ENCODE results near the gene RDX.
"Not testable (repeated sequence)": the region's sequence is repeated elsewhere in the genome, so short reads cannot be mapped to it uniquely, and the experiment has no call there.

RDX gene

DNA sequence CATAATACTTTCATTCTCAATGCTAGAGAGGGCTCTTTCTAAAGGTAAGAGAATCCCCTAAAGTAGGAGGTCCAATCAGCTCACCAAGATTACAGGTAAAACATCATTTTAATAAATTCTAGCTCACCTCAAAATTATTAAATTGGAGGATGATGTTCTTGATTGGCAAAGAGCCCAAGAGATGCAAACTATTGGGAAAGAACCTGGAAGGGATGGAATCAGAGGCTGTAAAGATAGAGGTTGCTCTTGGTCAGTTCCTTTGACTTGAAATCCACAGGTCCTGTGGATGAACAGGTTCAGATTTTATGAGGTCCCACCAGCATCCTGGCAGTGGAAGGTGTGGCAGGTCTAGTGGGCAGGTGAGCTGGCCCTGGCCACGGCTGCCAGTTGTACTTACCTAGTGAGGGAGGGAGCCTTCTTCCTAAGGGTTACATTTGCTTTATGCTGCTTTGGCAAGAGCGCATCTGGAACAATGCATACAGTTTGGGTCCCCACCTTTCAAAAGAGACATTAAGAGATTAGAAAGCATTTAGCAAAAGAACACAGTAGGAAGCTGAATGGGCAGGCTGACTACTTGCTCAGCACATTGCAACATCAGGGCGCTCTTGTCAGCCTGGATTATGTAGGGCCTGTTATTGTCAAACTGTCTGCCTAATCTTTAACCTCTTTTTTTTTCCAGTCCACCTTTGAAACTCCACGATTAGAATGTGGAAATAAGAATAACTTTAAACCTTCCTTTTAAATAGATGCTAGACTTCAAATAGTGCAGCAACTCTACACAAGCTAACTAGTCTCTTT, 97.0 kb downstream of the RDX start:
- no peak for DNase-seq

DNA sequence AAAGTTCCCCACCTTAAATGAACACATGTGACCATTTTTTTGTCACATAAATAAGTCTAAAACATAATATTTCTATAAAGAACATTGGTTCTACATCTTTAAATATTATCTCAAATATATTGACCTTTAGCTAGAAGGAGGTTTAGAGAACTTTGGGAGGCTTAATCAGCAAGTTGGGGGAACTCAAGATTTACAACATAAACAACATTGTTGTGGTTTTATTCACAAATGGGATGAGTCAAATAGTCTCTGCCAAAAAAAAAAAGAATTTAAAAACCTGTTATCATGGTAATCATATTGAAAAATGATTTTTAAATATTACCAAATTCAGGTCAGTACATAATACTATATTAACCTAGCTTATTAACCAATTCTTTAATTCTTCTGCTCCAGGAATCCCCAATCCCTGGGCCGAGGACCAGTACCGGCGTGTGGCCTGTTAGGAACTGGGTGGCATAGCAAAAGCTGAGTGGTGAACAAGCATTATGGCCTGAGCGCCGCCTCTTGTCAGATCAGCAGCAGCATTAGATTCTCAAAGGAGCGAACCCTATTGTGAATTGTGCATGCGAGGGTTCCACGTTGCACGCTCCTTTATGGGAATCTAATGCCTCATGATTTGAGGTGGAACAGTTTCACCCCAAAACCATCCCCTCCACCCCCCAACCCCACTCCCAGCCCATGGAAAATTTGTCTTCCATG, 98.2 kb downstream of the RDX start:
- DNase-seq: no peak

DNA sequence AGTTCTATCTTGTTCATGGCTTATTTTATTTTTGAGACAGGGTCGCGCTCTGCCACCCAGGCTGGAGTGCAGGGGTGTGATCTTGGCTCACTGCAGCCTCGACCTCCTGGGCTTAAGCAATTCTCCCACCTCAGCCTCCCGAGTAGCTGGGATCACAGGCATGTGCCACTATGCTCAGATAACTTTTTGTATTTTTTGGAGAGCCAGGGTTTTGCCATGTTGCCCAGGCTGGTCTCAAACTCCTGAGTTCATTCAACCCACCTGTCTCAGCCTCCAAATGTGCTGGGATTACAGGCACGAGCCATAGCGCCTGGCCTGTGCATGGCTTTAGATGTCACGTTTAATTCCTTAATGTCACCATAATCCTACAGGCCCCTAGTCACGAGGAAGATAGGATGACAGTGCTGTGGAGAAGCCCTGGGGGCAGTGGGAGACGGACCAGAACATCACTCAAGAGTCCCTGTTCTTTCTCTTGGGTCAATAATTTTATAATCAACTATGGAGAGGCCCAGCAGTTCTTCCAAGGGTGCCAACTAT, 99.5 kb downstream of the RDX start:
- DNase-seq: no peak

DNA sequence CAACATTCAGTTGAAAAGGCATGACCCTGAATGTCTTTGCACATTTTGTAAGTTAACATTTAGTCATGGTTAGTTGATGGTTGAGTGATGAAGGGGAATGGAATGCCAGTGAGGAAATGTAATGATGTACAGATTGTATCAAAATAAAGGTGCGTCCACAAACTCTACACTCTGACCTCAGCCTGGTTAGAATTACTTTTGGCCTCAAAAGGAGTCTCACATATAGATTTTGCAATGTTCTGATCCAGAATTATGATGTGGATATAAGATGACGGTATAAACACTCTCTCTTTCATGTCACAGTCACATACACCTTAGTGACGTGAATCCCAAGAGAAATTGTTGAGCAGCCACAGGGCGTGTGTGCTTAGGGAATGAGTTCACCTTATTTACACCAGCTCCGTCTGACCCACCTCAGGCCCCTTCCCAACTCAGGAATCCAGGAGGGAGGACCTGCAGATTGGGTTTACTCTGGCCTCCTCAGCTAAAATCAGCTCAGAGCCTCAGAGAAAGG, 100.1 kb downstream of the RDX start:
- no peak for DNase-seq

DNA sequence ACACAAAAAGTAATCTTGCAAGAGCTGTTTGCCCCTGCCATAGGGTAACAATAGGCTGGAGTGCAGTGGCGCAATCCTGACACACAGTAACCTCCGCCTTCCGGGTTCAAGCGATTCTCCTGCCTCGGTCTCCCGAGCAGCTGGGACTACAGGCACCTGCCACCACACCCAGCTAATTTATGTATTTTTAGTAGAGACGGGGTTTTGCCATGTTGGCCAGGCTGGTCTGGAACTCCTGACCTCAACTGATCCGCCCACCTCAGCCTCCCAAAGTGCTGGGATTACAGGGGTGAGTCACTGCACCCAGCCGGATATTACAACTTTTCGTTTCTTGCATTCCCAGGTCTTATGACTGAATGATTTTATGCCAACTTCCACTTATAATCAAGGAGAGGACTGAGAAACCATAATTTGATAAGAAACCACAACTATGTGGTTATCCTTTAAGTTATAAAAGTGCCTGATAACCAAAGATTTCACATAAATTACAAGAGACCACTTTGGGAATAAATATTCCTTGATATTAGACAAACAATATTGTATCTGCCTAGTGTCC, 102.1 kb downstream of the RDX start:
- not testable (repeated sequence) for DNase-seq

DNA sequence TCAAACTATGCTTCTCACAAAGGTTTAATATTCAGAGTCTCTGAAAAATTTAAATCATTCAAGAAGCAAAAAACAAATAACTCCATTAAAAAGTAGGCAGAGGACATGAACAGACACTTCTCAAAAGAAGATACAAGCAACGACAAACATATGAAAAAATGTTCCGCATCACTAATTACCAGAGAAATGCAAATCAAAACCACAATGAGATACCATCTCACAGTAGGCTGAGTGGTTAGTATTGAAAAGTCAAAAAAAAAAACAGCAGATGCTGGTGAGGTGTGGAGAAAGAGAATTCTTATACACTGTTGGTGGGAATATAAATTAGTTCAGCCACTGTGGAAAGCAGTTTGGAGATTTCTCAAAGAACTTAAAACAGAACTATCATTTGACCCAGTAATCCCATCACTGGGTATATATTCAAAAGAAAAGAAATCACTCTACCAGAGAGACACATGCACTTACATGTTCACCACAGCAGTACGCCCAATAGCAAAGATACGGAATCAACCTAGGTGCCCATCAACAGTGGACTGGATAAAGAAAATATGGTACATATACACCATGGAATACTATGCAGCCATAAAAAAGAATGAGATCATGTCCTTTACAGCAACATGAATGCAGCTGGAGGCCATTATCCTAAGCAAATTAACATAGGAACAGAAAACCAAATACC, 103.7 kb downstream of the RDX start:
- not testable (repeated sequence) for DNase-seq

DNA sequence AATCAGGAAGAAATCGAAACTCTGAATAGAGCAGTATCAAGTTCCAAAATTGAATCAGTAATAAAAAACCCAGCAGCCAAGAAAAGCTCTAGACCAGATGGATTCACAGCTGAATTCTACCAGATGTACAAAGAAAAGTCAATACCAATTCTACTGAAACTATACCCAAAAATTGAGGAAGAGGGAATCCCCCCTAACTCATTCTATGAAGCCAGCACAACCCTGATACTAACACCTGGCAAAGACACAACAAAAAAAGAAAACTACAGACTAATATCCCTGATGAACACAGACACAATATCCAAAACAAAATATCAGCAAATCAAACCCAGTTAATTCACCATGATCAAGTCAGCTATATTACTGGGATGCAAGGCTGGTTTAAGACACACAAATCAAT, 105.5 kb downstream of the RDX start:
- DNase-seq: no peak

DNA sequence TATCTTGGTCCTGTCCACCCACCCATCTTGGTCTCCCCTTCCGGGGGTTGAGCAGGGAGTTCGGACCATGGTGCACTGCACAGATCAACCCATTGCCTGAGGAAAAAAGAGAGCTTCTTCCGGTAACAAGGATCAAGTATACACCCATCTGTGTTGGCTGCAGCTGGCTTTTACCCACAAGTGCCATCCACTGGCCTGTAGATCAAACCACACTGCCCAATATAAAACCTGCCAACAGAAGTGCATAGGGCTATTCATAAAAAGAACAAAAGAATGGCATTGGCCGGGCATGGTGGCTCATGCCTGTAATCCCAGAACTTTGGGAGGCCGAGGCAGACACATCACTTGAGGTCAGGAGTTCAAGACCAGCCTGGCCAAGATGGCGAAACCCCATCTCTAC, 108.7 kb downstream of the RDX start:
- DNase-seq: no peak

DNA sequence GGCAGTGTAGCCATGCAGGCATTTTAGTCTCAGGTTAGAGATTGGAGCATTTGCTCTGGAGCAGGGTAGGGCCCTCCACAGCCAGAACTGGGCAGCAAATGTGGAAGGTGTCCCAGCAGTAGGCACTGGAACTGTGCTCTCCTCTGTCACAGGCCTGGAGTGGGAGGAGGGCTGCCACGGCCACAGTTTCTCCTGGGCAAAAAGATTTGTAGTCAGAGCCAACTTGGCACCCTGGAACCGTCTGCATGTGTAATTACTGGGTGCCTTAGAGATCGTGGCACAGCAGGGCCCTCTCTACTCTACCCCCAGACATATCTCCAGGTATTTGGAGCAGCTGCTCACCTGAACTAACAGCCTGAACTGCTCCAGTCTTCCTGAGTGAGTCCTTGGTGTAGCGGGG, 109.5 kb downstream of the RDX start:
- DNase-seq: no peak

DNA sequence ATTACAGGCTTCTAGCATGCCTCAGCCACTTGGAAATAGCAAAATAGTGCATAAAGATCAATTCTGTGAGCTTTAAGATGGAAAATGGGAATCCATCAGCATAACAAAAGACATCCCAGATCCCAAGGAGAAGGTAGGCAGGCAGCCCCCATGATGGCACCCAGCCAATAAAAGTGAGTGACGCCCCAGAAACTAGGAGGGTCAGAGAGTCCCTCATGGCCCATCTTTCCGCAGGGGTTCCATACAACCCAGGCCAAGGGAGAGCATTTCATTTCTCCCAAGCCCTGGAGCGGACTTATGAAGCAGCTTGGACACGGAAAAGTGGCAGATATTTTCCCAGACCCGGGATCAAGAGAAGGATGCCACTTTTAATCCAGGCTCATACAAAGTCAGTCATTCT, 110.0 kb downstream of the RDX start:
- no peak for DNase-seq

DNA sequence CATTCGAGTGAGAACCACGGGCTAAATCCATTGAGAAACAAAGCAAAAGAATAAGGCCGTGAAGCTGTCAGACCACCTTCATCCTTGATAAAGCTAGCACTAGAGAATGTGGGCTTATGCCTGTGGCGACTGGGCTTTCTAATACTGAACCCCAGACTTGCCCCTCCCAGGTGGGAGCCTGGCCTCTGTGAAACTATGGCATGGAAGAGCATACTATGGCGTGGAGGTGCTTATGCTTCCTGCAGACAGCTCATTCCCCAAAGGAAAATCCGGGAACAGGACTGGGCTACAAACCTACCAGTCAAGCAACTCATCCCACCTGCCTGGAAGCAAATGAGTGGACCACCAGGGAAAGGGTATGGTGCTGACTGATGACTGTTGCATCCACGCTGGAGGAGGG, 110.8 kb downstream of the RDX start:
- DNase-seq: no peak

DNA sequence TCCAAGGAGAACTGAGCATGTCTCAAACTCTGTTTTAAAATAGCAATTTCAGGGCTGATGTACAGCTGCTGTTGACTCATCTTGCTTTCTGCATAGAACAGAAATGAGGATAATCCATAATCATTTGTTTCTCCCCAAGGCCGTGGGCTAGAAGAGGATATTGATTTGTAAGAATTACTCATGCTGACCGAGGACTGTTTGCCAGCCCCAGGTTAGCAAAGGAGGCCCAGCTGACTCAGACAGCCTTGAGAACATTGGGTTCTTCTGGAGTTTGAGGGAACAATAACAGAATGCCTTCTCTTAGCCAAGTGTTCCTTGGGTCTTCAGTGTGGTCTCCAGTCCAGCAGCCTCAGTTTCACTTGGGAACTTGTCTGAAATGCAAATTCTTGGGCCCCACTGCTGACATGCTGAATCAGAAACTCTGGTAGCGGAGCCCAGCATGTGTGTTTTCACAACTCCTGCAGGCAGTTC, 111.3 kb downstream of the RDX start:
- no peak for DNase-seq

DNA sequence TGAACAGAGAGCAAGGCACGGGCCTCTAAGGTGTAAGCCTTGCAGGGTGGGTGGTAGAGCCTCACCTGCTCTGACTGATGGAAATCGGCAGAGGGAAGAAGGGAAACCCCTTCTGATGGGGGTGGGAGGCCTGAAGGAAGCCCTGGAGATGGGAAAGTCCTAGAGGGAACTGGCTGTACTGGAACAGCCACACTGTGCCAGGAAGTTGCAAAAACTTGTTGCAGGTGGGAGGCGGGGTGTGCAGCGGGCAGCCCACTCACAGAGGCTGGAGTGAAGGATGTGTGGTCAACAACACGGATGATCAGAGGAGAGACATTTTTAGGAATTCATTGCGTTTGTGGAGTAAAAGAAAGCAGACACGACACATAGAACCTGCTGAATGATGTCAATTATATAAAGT, 112.0 kb downstream of the RDX start:
- no peak for DNase-seq

DNA sequence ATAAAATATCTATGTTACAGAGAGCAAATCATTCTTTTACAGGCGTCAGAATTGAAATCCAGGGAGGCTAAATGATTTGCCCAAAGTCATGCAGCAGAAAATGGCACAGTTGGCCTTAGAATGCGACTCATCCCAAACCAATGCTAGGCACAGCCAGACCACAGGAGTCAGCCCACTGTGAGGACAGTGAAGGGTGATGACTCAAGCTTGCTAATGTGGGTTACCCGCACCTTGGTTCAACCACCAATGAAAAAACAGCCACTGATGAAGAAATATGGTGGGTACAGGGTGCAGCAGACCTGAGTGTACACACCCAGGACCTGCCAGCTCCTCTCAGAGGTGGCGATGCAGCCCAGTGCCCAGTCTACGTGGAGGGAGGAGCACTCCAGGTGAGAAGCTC, 113.5 kb downstream of the RDX start:
- DNase-seq: no peak

DNA sequence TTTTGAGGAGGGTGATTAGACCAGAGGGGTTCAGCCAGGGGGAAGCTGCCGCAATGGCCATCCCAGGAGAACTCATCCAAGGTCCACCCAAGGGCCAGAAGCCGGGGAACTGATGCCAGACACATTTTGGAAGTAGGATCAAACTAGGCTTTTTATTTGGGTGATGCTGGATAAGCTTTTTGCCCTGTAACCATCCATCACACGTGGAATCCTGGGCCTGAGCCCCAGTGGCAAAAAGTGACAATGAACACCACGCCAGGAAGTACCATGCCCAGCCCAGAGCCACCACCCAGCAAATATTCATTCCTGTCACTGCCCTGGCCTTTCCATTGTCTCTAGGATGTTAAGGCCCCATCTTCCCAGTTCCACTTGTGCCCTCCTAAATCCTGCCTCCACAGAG, 117.3 kb downstream of the RDX start:
- DNase-seq: no peak

DNA sequence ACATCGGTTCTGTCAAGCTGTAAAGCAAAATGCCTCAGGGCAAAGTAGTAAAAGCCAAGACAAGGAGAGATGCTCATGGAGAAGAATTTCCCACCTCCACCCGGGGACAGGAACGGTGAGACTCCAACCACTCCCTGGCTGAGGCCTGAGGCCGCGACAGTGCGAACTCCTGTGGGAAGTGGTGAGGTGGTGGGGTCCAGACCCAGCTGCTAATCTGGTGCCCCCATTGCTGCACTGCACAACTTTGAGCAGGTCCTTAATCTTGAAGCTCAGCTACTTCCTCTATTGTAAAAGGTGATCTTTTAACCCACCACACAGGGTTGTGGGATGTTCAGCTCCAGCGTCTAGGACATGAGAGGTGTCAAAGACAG, 119.3 kb downstream of the RDX start:
- no peak for DNase-seq

DNA sequence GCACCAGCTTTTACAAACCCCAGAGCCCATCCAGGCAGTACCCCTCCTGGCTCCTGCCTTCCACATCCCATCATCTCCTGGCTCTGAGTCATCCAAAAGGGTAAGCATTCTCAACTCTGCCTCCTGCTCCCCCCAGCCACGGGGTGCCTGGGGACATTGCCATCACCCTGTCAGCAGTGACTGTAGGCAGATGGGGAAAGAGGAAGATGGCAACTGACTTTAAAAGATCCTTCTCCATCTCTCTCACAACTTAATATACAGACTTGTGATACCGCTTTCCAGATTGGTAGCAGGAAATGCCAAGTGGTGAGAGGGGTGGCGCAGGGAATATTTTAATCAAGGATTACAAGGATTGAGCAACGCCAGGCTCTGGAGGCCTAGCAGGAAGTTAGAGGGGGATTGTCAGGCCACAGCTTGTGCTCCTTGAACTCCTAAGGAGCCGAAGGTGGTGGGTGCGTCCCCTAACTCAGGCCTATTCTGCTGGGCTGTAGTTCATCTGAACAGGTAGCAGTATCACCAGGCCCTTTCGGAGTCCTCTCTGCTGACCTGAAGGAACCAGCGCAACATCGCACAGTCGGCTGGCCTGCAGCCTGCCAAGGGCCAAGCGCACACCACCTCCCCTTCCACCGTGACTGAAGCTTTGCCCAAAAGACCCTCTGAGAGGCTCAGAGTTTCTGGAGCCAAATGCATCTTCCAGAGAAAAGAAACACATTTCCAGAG, 119.9 kb downstream of the RDX start:
- DNase-seq: no peak

DNA sequence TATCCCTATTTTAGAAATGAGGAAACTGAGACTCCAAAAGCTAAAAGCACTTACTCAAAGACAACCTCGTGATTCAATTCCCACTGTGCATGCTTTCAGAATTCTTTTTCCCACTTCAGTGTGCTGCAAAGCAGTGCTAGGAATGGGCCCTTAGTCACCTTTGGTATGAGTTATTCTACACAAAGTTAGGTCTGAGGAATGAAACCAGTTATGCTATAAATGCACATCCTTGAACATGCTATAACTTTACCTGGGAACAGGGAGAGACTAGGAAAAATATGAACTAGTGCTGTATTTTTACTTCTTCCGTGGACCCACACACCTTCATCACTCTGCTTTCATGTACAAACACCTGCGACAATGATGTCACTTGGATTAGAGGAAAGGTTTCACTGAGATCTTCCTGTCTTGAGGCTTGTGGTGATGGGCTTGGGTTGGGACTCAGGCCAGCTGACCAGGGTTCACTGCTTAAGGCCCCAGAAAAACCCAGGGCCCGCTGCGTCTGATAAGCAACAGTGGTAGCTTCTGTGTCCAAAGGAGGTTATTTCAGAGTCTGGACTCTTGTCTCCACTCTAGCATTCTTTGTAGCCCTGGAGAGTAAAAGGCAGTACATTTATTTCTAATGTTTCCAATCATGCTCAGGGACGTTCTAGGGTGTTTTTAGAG, 121.6 kb downstream of the RDX start:
- DNase-seq: no peak

DNA sequence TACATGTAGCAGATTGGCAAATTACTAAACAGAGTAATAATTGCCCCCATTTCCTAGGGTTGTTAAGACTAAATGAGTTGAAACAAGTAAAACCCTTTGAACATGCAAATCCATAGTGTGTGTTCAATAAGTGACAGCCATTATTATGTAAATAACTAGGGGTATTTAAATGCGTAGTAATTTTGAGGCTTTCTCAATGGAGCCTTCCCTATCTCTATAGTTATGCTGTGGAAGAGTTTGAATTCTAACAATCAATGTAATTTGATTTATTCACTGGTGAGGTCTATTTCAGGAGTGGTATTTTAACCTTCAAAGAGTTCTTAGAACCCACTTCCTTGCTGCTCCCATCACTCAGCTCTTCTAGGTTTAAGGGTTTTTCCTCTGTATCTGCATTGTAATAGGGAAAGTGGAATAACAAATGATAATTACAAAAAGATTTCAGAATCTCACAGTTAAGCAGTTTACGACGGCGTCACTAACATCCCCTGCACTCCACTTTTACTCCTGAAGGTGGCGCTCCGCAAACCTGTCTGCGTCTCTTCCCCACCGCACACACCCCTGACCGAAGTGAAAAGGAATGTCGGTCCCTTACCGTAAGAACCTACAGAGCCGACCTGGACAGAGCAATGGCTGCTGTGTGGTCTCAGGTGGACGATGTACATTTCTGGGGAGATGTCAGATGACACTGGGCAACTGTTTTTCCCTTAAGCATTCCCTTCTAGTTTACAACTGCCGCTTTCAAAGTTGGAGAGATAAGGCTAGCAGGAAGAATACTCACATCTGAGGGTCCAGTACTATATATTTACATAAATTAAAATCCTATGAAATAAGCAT, 122.4 kb downstream of the RDX start:
- DNase-seq: no peak

DNA sequence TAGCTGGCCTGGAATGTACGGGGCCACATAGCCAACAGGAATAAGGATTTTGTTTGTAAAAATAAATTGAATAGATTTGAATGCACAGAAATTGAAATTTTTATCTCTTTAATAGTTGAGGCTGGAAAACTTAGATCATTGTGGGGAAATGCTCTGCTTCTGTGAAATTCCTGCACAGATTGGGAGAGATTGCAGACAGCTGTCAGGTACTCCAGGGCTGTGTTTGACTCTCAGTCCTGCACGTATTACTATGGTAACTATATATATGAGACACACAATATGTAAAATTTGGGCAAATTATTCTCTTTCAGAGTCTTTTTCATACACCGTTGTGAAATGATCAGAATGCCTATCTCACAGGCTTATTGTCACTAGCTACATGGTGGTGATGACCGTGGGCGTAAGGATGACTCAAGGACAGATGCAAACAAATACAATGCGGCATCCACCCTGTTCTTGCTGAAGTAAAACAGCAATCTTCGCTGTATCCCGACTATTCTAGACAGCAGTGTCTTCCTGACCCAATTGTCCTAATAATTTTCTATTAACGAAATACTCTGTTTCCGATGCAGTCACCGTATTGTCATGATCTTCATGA, 123.8 kb downstream of the RDX start:
- DNase-seq: no peak

DNA sequence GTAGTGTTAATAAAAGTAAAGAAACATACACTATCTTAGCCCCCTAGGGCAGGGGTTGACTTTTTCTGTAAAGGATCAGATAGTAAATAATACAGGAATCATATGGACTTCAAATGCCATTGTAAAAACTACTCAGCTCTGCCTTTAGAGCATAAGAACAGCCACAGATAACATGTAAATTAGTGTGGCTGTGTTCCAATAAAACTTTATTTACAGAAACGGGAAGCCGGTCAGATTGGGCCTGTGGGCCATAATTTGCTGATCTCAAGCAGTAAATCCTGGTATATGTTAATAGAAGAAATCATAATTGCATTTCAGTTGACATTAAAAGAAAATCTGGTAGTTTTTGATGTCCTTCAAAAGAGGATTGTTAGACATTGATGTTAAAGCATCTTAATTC, 126.7 kb downstream of the RDX start:
- DNase-seq: no peak

Data from NCI-H1694 (cell line).